Inflammatory macrophage treated with lipopolysaccharide for 1 hour (primary cell): ENCODE data around the gene SLC9B2.

Experiments used
- DNase-seq, 2 donors: peaks; one replicate each; pipeline ENCODE4 v3.0.0-alpha.2; 2020 to 2022

The SLC9B2 gene

DNA sequence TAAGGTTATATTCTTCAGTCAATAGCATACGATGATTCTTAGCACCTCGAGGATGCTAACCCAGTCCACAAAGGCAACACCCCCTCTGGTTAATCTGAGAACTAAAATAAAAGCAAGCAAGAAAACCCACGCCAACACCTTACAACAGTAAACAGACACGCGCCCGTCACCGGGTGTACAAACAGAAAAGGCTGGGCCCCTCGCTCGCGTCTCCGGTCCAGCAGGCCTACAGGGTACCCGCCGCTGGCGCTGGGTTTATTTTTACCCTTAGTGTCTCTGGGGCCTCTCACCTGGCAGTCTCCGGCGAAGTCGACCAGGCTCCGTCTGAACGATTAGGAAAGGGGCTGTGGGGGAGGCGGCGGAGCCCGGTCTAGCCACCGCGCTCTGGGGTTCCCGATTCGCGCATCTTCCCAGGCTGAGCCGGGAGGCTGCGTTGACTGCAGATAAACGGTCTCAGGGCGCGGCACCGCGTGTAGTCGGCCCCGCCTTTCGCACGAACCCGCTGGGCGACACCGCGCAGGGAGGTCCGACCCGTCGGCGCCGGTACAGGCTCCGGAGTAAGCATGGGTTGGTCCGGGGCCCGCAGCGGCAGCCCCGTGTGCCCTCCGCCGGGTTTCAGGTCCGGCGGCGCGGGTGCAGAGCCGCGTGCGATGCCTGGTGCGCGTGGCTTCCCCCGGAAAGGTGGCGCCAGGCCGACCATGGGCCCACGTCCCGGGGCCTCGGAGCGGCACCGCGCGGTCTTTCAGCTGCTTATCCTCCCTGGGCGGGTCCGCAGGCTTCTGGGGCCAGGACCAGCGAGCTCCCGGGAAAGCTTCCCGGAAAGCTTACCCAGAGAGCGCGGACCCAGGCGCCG is 441 bp downstream of the SLC9B2 start:
- peak in 1 of 2 donors; percentile 11 for DNase-seq

DNA sequence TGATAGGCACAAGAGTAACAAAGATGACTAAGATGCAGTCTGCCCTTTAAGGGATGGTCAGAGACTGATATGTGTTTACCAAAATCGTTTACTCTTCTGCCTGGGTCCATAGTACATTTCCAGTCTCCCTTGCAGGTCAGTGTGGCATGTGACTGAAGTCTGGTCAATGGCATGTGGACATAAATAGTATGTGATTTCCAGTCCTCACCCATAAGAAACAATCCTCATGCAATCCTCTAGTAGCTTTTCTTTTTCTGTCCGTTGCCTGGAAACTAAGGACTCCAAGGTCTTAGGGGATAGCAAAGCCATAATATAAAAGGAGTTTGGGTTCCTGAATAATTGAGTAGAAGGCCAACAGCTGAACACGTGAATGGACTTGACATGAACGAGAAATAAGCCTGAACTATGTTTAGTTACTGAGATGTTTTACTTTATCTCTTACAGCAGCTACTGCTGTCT is 1.1 kb downstream of the SLC9B2 start:
- DNase-seq = no peak

DNA sequence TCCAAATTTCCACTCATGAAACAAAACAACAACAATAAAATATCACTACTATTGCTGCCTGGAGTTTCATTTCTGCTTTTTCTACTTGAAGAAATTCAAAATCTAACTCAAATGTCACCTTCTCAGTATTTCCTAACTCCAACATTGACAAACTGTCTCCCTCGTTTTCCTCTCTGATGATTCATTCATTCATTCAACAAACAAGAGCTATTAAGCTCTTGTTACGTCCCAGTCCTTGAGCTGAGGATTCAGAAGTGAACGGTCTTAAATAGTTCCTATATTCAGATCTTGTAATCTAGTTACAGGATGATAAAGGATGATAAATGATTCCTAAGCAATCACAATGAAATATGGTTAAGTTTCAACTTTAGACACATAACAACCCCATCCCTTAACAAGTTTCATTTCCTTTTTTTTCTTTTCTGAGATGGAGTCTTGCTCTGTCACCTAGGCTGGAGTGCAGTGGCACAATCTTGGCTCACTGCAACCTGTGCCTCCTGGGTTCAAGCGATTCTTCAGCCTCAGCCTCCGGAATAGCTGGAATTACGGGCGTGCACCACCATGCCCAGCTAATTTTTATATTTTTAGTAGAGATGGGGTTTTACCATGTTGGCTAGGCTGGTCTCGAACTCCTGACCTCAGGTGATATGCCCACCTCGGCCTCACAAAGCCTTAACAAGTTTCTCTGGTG is 1.7 kb downstream of the SLC9B2 start:
- DNase-seq = peak; percentile 58 to 65

DNA sequence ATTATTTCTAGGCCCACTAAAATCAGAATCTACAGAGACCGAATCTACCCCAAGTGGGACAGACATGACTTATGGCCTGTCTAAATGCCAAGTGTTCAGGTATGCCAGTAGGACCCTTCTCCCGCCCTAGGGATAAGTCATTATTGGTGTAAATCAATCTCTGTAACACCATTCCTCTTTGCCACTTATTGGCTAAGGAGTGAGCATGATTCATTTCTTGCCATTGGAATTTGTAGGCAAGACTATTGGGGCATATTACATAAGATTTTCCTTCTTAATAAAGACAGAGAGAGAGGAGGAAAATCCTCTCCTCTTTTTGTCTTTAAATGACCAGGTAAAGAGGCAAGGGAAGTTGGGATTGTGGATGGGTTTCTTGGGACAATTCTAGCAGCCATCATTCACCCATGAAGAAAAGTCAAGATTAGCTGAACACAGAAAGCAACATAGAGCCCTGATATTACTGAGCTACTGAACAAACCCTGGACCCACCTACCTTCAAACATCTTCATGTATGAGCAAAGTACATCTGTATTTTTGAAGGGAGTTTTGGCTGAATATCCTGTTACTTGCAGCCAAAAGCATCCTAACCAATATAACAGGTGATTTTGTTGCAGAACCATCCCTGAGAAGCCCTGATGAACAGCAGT is 2.6 kb downstream of the SLC9B2 start:
- DNase-seq = no peak

DNA sequence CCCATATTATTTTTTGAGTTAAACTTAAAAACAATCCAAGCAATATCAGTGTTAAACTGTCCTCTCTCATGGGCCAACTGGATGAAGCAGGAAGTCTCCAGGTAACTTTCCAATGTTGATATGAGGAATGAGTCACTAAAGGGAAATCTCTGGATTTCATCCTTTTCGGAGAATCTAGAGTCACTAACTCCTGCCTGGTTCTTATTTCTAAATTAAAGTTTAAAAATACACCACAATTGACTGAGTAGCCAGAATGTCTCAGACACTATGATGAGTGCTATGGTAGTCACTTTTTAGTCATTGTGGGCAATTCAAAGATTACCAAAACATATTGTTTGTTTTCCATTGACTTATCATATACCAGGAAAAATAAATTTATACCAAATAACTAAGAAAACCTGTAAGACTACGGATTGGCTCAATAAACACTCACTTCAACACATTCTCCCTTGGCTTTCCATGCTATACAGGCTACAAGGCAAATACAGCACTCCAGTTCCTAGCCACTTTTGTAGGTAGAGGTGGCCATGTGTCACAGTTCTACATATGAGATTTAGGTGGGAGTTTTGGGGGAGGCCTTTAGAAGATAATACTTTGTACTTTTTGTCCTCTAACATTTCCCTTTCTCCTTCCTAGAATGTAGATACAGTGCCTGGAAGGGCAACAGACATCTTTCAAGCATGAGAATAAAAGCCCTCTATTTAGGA is 8.6 kb downstream of the SLC9B2 start:
- DNase-seq = no peak

DNA sequence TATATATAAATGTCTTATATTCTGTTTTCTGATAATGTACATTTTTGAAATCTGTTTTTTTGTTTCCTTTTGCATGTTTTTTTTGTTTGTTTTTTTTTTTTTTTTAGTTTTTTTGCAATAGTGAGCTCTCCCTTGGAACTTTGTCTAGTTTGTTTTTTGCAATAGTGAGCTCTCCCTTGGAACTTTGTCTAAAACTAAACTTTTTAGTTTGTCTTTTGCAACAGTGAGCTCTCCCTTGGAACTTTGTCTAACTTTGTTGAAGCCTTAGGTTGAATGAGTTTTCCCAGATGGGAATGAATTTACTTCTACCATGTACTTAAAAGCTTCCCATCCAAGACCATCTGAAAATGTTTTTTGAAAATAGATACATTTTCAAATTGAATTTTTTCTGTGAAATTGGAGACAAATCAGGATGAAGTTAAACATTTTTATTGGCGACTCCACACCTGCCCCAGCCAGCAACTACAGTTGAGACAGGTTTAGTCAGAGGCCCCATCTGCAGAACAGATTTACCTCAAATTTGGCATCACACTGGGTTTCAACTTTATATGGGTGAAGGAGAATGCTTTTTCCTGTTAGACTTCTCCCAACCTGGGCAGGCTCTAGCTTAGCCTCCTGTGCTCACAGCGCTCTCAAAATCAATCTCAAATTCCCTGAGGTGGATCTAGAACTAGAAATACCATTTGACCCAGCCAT is 16.0 kb downstream of the SLC9B2 start:
- DNase-seq = no peak

DNA sequence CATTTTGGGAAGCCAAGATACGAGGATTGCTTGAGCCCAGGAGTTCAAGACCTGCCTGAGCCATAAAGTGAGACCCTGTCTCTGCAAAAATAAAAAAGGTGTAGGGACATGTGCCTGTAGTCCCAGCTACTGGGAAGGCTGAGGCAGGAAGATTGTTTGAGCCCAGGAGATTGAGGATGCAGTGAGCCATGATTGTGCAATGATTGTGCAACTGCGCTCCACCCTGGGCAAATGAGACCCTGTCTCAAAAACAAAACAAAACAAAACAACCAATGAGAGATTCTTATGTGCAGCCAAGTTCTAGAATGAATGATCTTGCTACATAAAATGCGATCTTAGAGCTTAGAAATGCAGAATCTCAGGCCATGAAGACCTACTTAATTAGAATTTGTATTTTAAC is 22.5 kb downstream of the SLC9B2 start:
- DNase-seq = no peak

DNA sequence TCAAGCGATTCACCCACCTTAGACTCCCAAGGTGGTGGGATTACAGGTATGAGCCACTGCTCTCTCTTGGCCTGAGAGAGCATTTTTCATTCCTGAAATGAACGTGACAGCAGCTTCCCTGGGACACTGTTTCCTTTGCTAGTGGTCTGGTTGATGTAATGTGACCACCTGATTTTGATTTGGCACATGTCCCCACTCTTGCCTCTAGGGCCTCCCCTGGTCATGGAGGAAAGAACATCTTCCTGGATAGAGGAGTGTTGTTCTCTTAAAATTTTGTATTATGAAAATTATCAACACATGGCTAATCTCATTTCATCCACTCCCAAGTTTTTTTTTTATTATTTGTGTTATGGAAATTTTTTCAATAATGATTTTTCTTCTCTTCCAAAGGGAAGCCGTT is 23.8 kb downstream of the SLC9B2 start:
- DNase-seq = no peak

DNA sequence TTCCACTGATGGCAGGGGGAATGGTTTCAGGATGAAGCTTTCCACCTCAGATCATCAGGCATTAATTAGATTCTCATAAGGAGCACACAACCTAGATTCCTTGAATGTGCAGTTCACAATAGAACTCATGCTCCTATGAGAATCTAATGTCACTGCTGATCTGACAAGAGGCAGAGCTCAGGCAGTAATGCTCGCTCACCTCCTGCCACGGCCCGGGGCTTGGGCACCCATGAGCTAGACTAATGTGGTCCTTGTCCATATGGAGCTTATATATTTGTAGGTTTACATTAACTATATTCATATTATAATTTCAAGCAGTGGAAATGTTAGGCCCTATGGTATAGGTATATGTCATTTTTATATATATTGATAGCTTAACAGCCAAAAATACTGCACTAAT is 24.4 kb downstream of the SLC9B2 start:
- no peak for DNase-seq

DNA sequence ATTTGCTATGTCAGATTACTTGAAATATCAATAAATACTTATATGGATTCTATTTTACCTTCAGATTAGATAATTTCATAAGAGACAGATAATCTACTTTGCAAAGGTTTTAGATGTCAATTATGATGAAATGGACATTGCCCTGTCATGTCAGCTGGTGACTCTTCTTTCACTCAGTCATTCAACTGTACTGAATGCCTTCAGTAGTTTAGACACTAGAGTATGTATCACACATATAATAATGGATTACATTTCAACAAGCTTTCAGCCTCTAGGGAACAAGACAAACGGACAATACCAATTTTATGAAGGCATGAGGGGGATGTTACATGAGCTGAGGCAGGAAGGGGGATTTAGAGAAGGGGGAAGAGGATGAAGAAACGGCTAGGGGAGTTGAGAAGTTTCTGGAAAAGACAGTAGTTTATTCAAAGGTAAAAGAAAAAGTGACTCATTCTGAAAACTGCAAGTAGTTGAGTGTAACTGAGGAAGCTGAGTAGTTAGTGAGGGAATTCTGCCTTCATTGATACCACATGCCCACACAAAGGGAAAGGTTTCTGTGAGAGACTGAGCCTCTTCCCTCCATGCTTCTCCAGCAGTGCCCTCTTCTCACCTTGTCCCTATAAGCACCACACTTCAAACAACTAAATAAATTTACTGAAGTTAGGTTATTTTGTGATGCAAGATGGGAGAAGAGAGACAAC is 25.7 kb downstream of the SLC9B2 start:
- DNase-seq = no peak

DNA sequence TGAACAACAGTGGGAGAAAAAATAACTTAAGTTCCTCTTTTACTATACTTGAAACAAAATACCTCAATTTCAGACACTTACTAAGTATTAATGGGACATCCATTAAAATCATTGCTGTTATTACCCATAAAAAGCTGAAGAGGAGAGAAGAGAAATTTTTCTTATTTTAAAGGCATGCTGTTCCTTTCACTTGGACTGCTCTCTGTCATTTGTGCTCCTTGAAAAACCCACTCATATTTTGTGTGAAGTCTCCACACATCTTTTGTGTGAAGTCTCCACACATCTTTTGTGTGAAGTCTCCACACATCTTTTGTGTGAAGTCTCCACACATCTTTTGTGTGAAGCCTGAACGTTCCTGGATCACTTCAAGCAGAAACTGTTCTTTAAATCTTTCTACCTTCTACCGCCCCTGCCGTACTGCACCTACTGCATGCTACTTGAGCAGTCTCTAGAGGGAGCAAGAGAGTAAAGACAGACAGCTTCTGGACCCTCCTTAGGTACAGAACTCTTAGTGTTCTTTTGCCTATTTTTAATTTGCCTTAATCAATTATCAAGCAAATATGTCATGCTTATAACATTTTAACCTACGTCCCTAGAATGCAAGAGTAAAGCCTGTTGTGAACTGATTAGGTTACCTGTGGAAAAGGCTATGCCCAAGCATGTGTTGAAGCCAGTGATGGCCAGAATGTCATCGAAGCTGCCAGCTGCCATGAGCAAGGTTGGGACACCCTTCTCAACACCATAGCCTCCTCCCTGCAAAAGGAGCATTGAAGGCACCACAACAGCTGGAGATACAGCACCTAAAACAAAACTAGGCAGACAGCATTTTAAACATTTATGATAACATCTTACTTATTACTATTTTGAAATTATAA is 29.9 kb downstream of the SLC9B2 start:
- DNase-seq = peak; percentile 28 to 45

DNA sequence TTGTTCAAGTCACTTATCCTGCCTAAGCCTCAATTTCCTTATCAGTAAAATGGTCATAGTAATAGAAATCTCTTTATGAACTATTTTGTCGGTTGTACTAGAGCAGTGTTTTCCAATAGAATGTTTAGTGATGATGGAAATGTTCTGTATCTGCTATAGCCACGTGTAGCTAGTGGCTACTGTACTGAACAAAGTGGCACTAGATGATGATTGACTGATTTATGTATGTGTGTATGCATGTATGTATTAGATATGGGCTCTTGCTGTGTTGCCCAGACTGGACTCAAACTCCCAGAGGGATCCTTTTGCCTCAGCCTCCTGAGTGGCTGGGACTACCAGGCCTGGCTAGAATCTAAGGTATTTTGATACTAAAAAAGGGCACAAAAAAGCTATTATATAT is 32.4 kb downstream of the SLC9B2 start:
- DNase-seq = no peak

DNA sequence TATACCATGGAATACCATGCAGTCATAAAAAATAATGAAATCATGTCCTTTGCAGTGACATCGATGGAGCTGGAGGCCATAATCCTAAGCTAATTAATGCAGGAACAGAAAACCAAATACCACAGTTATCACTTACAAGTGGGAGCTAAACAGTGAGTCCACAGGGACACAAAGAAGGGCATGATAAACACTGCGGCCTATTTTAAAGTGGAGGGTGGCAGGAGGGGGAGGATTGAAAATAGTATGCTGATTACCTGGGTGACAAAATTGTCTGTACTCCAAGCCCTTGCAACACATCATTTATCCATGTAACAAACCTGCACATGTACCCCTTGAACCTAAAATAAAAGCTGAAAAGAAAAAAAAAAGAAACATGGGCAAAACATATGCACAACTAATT is 40.4 kb downstream of the SLC9B2 start:
- DNase-seq = no peak

DNA sequence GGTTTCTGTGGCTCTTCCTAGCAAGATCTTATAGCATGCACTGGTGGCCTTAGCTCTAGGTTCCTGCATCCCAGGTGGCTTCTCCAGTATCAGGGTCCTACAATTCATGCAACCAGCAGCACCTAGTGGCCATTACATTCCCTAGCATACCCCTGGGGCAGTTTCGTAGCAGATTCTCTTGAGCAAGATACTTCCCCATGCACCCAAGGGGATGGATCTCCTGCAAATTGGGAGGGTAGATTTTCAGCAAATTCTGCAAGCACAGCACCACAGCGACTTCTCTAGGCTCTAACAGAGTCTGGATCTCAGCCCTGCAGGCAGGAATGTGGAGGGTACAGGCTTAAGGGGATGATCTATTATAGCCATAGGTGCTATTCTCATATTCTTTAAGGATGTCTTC is 44.0 kb downstream of the SLC9B2 start:
- DNase-seq = peak in 1 of 2 donors; percentile 11

DNA sequence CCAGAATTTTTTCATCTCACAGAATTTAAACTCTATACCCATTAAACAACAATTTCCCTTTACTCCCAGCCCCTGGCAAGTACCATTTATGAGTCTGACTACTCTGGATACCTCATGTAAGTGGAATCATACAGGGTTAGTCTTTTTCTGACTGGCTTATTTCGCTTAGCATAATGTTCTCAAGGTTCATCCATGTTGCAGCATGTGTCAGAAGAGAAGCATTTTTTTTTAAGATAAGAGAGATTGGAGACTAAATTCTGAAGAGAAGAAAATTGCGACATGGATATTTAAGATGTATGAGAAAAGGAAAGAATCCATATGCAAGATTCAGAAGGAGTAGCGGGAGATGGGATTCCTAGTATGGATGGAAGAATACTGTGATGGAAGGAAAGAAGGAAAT is 45.8 kb downstream of the SLC9B2 start:
- DNase-seq = no peak

DNA sequence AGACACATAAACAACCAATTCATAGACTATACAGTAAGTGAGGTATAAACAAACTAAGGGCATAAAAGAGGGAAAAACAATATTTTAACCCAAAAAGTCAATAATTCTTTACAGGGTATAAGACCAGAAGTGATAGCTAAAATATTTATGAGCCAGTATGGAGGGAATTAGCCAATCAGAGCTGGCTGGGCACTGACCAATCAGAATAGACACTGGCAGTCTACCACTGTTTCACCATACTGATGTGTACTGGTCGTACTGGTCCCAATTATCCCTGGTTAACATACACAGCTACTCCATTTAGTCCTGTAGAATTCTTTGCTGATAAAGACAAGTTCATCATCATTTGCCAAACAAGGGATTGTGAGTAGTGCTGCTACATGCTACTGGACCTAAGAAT is 47.3 kb downstream of the SLC9B2 start:
- no peak for DNase-seq

DNA sequence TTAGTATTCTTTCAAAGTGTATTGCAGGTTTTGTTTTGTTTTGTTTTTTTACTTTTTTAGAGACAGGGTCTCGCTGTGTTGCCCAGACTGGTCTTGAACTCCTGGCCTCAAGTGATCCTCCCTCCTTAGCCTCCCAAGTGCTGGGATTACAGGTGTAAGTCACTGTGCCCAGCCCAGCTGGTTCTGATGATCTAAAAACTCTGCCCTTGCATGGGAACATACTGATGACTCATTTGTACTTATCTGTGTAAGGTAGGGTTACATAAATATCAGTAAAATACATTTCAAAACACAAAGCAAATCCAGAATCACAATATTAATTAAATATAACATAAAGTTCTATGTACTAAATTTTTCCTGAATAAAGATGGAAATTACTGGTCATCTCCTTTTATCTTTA is 49.7 kb downstream of the SLC9B2 start:
- no peak for DNase-seq

DNA sequence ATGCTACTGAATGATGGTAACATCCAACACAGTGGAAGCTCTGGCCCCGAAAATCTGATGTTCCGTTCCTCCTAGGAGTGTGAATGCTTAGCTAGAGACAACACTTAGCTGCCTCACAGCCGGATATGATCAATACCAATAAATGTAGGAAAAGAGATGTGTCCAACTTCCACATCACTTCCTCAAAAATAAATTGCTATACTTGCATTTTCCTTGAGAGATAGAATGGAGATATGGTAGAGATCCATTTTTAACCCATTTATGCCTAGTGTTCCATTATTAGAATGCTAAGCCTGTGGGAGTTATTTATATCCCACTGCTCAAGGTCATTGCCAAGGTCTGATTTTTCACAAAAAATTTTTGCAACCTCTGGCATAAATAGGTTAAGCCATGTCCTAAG is 51.6 kb downstream of the SLC9B2 start:
- DNase-seq = no peak

DNA sequence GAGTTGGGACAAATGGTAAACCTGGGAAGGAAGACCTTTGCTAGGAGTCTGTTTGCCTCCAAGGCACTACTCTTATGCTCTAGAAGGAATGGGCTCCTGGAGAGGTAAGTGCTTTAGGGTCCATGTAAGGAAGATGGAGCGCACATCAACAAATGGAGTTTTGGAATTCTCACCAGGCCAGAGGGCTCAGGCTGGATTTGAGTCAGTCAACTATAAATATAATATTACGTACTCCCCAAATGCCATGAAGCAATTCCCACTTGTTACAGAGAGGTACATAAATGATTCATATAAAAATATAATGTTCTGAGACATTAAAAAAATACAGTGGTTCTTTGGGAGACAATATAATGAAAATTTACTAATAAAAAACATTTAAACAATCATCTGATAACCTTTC is 55.4 kb downstream of the SLC9B2 start:
- DNase-seq = no peak

DNA sequence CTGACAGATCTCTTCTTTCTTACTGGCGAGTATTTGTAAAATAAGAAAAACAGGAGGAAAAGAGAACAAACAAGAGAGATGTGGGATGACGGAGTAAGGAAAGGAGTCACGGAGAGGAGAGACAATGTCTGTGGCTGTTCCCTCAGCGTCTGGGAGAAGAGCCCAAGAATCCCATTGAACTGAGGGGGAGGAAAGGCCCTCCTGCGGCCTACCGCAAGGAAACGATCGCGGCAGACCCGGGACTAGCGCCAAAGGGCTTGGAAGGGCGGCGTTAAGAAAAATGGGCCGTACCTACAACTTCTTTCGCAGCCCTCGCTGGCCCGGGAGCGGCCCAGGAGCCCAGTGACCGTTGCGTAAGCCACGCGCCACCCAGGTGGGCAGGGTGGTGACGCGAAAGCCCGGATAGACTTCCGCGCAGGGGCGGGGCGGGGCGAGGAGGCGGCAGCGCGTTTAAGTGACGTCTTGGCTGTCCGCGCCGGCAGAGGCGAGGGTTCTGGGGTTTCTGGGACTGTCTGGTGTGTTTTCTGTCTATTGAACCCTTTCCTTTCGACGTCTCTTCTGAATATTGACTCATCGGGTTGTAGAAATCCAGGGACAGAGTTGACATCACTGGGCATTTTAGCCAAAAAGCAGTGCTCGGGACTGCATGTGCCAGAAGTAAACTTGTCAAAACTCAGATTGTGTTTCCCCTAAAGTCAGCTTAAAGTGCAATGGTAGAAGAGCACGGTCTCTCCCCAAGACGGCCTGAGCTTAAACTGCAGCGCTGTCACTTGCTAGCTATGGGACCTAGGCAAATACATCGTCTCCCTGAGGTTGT is 57.0 kb downstream of the SLC9B2 start, which contains the start of gene SLC9B1:
SLC9B1 (minus strand) TSS at position 398 of the 817 bp plus-strand sequence. CDS start 27,994 bp downstream, outside the sequence.
- peak; percentile 86 to 92 for DNase-seq
